Measurements from ENCODE around the gene SH2B2. TPM values are rescaled to one million over a fixed set of nuclear protein-coding genes. Genes with fewer than 3 reads are reported as not detected.

The SH2B2 gene
- total RNA-seq, 1 experiment from 2014 or later = 14.7 TPM

DNA sequence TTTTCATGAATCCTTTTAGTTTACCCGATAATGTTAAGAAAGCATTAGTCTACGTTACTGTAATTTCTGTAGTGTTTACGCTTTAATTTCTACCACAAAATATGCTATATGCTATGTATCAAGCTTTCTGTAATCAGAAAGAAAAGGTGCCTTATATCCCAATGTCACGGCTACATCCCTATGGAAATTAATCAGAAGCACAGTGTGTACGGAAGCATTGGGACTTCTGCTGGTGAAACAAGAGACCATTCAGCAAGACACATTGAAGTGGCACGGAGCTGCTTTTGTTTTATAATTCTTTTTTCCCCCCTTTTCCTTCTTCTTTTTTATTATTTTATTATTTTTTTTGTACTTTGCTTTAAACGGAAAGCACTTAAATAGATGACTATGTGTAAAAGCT lies 31.2 kb upstream of the SH2B2 start (continued):
- TF ChIP-seq, protein P1, sequence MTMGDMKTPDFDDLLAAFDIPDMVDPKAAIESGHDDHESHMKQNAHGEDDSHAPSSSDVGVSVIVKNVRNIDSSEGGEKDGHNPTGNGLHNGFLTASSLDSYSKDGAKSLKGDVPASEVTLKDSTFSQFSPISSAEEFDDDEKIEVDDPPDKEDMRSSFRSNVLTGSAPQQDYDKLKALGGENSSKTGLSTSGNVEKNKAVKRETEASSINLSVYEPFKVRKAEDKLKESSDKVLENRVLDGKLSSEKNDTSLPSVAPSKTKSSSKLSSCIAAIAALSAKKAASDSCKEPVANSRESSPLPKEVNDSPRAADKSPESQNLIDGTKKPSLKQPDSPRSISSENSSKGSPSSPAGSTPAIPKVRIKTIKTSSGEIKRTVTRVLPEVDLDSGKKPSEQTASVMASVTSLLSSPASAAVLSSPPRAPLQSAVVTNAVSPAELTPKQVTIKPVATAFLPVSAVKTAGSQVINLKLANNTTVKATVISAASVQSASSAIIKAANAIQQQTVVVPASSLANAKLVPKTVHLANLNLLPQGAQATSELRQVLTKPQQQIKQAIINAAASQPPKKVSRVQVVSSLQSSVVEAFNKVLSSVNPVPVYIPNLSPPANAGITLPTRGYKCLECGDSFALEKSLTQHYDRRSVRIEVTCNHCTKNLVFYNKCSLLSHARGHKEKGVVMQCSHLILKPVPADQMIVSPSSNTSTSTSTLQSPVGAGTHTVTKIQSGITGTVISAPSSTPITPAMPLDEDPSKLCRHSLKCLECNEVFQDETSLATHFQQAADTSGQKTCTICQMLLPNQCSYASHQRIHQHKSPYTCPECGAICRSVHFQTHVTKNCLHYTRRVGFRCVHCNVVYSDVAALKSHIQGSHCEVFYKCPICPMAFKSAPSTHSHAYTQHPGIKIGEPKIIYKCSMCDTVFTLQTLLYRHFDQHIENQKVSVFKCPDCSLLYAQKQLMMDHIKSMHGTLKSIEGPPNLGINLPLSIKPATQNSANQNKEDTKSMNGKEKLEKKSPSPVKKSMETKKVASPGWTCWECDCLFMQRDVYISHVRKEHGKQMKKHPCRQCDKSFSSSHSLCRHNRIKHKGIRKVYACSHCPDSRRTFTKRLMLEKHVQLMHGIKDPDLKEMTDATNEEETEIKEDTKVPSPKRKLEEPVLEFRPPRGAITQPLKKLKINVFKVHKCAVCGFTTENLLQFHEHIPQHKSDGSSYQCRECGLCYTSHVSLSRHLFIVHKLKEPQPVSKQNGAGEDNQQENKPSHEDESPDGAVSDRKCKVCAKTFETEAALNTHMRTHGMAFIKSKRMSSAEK (CRISPR knock-in tag; IDR thresholded peaks at IDR 0.05; ENCODE audit: borderline replicate concordance) = no peak
- no peak for TF ChIP-seq FOXJ3 (CRISPR knock-in tag; IDR thresholded peaks at IDR 0.05; ENCODE audit: borderline replicate concordance)
- TF ChIP-seq KAT7 (CRISPR knock-in tag; IDR thresholded peaks at IDR 0.05; ENCODE audit: borderline replicate concordance) = no peak
- TF ChIP-seq, protein P2, sequence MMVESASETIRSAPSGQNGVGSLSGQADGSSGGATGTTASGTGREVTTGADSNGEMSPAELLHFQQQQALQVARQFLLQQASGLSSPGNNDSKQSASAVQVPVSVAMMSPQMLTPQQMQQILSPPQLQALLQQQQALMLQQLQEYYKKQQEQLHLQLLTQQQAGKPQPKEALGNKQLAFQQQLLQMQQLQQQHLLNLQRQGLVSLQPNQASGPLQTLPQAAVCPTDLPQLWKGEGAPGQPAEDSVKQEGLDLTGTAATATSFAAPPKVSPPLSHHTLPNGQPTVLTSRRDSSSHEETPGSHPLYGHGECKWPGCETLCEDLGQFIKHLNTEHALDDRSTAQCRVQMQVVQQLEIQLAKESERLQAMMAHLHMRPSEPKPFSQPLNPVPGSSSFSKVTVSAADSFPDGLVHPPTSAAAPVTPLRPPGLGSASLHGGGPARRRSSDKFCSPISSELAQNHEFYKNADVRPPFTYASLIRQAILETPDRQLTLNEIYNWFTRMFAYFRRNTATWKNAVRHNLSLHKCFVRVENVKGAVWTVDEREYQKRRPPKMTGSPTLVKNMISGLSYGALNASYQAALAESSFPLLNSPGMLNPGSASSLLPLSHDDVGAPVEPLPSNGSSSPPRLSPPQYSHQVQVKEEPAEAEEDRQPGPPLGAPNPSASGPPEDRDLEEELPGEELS (CRISPR knock-in tag; IDR thresholded peaks at IDR 0.05) = no peak
- TF ChIP-seq TCF7 (CRISPR knock-in tag; IDR thresholded peaks at IDR 0.05; ENCODE audit: low read depth) = no peak
- TF ChIP-seq, protein P3, sequence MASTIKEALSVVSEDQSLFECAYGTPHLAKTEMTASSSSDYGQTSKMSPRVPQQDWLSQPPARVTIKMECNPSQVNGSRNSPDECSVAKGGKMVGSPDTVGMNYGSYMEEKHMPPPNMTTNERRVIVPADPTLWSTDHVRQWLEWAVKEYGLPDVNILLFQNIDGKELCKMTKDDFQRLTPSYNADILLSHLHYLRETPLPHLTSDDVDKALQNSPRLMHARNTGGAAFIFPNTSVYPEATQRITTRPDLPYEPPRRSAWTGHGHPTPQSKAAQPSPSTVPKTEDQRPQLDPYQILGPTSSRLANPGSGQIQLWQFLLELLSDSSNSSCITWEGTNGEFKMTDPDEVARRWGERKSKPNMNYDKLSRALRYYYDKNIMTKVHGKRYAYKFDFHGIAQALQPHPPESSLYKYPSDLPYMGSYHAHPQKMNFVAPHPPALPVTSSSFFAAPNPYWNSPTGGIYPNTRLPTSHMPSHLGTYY (CRISPR knock-in tag; IDR thresholded peaks at IDR 0.05) = no peak
- TF ChIP-seq, protein P4, sequence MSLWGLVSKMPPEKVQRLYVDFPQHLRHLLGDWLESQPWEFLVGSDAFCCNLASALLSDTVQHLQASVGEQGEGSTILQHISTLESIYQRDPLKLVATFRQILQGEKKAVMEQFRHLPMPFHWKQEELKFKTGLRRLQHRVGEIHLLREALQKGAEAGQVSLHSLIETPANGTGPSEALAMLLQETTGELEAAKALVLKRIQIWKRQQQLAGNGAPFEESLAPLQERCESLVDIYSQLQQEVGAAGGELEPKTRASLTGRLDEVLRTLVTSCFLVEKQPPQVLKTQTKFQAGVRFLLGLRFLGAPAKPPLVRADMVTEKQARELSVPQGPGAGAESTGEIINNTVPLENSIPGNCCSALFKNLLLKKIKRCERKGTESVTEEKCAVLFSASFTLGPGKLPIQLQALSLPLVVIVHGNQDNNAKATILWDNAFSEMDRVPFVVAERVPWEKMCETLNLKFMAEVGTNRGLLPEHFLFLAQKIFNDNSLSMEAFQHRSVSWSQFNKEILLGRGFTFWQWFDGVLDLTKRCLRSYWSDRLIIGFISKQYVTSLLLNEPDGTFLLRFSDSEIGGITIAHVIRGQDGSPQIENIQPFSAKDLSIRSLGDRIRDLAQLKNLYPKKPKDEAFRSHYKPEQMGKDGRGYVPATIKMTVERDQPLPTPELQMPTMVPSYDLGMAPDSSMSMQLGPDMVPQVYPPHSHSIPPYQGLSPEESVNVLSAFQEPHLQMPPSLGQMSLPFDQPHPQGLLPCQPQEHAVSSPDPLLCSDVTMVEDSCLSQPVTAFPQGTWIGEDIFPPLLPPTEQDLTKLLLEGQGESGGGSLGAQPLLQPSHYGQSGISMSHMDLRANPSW (CRISPR knock-in tag; conservative IDR thresholded peaks at IDR 0.05; ENCODE audit: low read depth) = no peak
- TF ChIP-seq, protein P5, sequence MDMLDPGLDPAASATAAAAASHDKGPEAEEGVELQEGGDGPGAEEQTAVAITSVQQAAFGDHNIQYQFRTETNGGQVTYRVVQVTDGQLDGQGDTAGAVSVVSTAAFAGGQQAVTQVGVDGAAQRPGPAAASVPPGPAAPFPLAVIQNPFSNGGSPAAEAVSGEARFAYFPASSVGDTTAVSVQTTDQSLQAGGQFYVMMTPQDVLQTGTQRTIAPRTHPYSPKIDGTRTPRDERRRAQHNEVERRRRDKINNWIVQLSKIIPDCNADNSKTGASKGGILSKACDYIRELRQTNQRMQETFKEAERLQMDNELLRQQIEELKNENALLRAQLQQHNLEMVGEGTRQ (CRISPR knock-in tag; IDR thresholded peaks at IDR 0.05) = no peak
- no peak for TF ChIP-seq PRRX2 (CRISPR knock-in tag; IDR thresholded peaks at IDR 0.05)
- TF ChIP-seq FOXK1 (CRISPR knock-in tag; IDR thresholded peaks at IDR 0.05) = no peak

DNA sequence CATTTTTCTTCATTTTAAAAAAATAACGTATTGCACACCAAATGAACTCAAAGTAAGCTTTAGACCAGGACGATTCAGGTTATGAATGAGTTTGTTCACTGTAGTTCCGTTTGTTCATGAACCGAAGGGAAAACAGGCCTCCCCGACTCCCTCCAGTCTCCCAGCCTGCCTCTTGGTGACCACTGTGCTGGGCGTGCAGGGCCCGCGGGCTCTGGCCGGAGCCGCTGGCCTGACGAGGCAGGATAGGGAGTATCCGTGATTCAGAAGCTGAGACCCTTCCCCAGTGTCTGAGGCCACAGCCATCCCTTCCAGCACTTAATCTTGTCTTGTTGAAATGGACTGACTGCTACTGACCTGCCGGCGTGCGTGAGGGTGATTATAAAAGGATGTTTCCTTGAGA lies 30.8 kb upstream of the SH2B2 start:
- H3K27me3 Mint-ChIP-seq (ENCODE audit: low read depth) = no peaks in the 10 kb centered on the region
- ChIA-PET POLR2A (no interaction called here), CTCF (interaction anchor here (1.3 kb wide), 1 partner anchor 9 kb away, joined by 3 read pairs; no protein-coding TSS in a partner anchor)
- H3K4me3 Mint-ChIP-seq = no peak overlapping the region
- ATAC-seq = no peak
- peaks cover 20% of the 10 kb centered on the region for H3K4me1 Mint-ChIP-seq
- H3K27ac Mint-ChIP-seq = no peak overlapping the region
- H3K9me3 Mint-ChIP-seq = no peaks in the 10 kb centered on the region
- no peaks in the 10 kb centered on the region for H3K36me3 Mint-ChIP-seq
- DNase-seq (ENCODE audit: low spot score) = no peak
- TF ChIP-seq, protein P6, sequence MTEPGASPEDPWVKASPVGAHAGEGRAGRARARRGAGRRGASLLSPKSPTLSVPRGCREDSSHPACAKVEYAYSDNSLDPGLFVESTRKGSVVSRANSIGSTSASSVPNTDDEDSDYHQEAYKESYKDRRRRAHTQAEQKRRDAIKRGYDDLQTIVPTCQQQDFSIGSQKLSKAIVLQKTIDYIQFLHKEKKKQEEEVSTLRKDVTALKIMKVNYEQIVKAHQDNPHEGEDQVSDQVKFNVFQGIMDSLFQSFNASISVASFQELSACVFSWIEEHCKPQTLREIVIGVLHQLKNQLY (CRISPR knock-in tag; IDR thresholded peaks at IDR 0.05) = no peak
- TF ChIP-seq, protein P7, sequence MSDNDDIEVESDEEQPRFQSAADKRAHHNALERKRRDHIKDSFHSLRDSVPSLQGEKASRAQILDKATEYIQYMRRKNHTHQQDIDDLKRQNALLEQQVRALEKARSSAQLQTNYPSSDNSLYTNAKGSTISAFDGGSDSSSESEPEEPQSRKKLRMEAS (CRISPR knock-in tag; IDR thresholded peaks at IDR 0.05) = no peak
- TF ChIP-seq, protein P8, sequence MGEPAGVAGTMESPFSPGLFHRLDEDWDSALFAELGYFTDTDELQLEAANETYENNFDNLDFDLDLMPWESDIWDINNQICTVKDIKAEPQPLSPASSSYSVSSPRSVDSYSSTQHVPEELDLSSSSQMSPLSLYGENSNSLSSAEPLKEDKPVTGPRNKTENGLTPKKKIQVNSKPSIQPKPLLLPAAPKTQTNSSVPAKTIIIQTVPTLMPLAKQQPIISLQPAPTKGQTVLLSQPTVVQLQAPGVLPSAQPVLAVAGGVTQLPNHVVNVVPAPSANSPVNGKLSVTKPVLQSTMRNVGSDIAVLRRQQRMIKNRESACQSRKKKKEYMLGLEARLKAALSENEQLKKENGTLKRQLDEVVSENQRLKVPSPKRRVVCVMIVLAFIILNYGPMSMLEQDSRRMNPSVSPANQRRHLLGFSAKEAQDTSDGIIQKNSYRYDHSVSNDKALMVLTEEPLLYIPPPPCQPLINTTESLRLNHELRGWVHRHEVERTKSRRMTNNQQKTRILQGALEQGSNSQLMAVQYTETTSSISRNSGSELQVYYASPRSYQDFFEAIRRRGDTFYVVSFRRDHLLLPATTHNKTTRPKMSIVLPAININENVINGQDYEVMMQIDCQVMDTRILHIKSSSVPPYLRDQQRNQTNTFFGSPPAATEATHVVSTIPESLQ (CRISPR knock-in tag; IDR thresholded peaks at IDR 0.05) = no peak
- TF ChIP-seq RORB (CRISPR knock-in tag; IDR thresholded peaks at IDR 0.05) (no peak), NR3C1 (CRISPR knock-in tag; conservative IDR thresholded peaks at IDR 0.05; ENCODE audit: low read depth) (no peak), SMAD3 (CRISPR knock-in tag; IDR thresholded peaks at IDR 0.05; ENCODE audit: borderline replicate concordance) (no peak)
- TF ChIP-seq, protein P9, sequence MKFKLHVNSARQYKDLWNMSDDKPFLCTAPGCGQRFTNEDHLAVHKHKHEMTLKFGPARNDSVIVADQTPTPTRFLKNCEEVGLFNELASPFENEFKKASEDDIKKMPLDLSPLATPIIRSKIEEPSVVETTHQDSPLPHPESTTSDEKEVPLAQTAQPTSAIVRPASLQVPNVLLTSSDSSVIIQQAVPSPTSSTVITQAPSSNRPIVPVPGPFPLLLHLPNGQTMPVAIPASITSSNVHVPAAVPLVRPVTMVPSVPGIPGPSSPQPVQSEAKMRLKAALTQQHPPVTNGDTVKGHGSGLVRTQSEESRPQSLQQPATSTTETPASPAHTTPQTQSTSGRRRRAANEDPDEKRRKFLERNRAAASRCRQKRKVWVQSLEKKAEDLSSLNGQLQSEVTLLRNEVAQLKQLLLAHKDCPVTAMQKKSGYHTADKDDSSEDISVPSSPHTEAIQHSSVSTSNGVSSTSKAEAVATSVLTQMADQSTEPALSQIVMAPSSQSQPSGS (CRISPR knock-in tag; IDR thresholded peaks at IDR 0.05; ENCODE audit: borderline replicate concordance, low read depth) = no peak
- TF ChIP-seq, protein P5 (CRISPR knock-in tag; IDR thresholded peaks at IDR 0.05) = no peak
